Measurements from ENCODE around the gene SEZ6. TPM values are rescaled to one million over a fixed set of nuclear protein-coding genes. Genes with fewer than 3 reads are reported as not detected.
A peak's percentile ranks its signal among the peaks of the same experiment; 100 is the strongest.
"Not testable (repeated sequence)": the region's sequence is repeated elsewhere in the genome, so short reads cannot be mapped to it uniquely, and the experiment has no call there.

Gene SEZ6
- total and polyA plus RNA-seq, 5 donors = not detected

DNA sequence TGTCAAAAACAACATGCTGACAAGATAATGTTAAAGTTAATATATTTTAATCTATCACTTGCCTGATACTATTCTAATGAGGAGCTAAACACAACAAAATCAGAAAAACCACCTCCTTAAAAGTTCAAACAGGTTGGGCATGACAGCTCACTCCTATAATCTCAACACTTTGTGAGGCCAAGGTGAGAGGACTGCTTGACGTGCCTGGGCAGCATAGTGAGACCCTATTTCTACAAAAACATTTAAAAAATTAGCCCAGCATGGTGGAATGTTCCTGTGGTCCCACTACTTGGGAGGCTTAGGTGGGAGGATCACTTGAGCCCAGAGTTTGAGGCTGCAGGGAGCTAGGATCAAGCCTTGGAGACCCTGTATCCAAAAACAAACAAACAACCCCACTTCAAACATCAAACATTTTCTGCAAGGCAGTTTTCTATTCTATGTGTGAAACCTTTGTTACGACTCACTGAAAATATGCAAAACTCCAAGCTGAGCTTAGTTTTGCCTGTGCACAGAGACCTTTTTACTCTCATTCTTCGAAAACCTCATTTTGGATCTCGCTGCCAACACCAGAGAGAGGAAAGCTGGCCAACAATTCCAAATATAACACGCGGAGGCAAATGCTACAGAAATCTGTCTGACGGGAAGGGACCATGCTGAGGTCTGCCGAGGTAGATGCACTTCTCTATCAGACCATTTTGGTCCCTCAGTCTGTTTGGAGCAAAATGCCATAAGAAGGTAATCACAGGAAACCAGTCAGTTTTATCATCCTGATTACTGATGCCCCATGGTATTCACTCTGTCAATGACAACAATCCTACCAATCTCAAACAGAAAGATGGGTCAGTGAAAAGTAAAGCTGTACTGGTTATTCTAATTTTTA lies 60.7 kb downstream of the SEZ6 start:
- WGBS = 36% methylated on average over 8 of the region's 8 CpGs
- H3K9me3 ChIP-seq (ENCODE audit: control insufficient read depth, low read length) = no peaks in the 10 kb centered on the region
- H3K4me1 ChIP-seq (ENCODE audit: control insufficient read depth, insufficient read depth, low read length) = peaks cover 3% of the 10 kb centered on the region
- no peaks in the 10 kb centered on the region for H3K27me3 ChIP-seq (ENCODE audit: control insufficient read depth, insufficient read depth)
- ATAC-seq = no peak
- intact Hi-C loops (cut with DNase I) = loop anchor here in 1 of 4 donors (5.0 kb wide), 1 partner anchor 43 kb away; the partner anchor contains the start of gene DHRS13
- DNase-seq = no peak
- H3K4me3 ChIP-seq (ENCODE audit: low read length) = no peak overlapping the region
- H3K27ac ChIP-seq (ENCODE audit: low read length) = no peak overlapping the region

DNA sequence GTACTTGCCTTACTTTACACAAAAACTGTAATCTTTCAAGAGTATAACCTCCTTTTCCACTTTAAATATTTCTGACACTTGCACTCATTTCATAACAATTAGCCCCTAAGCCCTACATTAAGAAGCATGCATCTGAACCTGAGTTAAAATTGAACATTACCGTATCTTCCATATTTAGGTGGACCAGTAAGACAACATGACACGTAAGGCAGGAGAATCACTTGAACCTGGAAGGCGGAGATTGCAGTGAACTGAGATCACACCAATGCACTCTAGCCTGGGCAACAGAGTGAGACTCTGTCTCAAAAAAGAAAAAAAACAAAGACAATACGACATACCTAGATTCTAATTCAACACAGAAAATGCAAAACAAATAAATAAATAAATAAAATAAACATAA lies 61.5 kb downstream of the SEZ6 start:
- H3K27ac ChIP-seq (ENCODE audit: low read length) = no peak overlapping the region

DNA sequence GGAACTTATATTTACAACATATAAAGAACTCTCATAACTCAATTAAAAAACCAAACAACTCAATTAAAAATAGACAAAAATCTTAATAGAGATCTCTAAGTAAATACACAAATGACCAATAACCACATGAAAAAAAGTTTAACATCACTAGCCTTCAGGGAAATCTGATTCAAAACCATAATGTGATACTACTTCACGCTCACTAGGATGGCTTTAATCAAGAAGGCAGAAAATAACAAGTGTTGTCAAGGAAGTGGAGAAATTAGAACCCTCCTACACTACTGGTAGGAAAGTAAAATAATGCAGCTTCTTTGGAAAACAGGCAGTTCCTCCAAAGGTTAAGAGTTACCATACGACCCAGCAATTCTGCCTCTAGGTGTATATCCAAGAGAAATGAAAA lies 62.9 kb downstream of the SEZ6 start:
- Histone ChIP-seq H3K4me1 (ENCODE audit: control insufficient read depth, insufficient read depth, low read length) (peaks cover 4% of the 10 kb centered on the region), H3K4me3 (ENCODE audit: low read length) (no peak overlapping the region), H3K27ac (ENCODE audit: low read length) (no peak overlapping the region), H3K9me3 (ENCODE audit: control insufficient read depth, low read length) (no peaks in the 10 kb centered on the region), H3K27me3 (ENCODE audit: control insufficient read depth, insufficient read depth) (no peaks in the 10 kb centered on the region)
- 85% methylated on average over 2 of the region's 2 CpGs for WGBS
- intact Hi-C loops (cut with DNase I) = no loop called here
- DNase-seq = no peak
- no peak for ATAC-seq

More for the DNA sequence above, 61.5 kb downstream of the SEZ6 start:
- no peak overlapping the region for H3K4me3 ChIP-seq (ENCODE audit: low read length)
- no peak for DNase-seq
- H3K27me3 ChIP-seq (ENCODE audit: control insufficient read depth, insufficient read depth) = no peaks in the 10 kb centered on the region
- peaks cover 4% of the 10 kb centered on the region for H3K4me1 ChIP-seq (ENCODE audit: control insufficient read depth, insufficient read depth, low read length)
- WGBS = 83% methylated on average over 4 of the region's 4 CpGs
- intact Hi-C loops (cut with DNase I) = no loop called here
- ATAC-seq = no peak
- no peaks in the 10 kb centered on the region for H3K9me3 ChIP-seq (ENCODE audit: control insufficient read depth, low read length)

DNA sequence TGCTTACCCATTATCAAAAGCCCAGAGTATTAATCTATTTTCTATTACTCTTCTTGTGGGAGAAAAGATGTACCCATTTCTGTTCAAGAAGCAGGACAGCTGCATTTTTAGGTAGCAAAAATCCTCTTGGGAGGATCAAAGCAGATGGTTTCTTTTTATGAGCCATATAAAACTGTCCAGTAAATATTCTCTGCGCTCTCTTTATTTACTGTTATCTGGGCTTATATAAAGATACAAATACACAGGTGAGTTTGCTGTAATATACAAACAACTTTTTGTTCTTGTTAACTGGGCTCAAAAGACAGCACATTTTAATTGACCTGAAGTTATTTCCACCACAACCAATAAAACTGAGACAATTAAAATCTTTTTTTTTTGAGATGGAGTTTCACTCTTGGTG lies 64.6 kb downstream of the SEZ6 start:
- ATAC-seq (no peak), DNase-seq (no peak)
- H3K9me3 ChIP-seq (ENCODE audit: control insufficient read depth, low read length) = no peaks in the 10 kb centered on the region
- intact Hi-C loops (cut with DNase I) = no loop called here
- no peak overlapping the region for H3K27ac ChIP-seq (ENCODE audit: low read length)
- H3K4me1 ChIP-seq (ENCODE audit: control insufficient read depth, insufficient read depth, low read length) = peaks cover 9% of the 10 kb centered on the region
- H3K4me3 ChIP-seq (ENCODE audit: low read length) = no peak overlapping the region
- H3K27me3 ChIP-seq (ENCODE audit: control insufficient read depth, insufficient read depth) = no peaks in the 10 kb centered on the region
- 82% methylated on average over 1 of the region's 1 CpG for WGBS

DNA sequence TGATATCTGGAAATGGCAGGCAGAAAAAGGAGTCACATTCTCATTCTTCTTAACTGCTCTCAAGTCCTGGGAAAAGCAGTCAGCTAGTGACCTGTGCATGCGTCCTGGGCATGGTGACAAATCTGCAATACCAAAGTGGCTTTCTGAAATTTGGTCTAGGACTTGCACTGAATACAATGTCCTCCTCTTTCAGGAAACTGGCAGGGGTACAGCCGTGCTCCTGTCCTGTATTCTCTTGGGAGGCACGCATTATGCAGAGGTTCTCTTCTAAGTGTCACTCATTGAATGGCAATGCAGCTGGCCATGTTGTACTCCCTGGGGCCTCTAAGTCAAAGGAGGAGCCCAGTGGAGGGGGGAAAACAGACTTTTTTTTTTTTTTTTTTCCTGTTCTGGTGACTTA lies 65.2 kb downstream of the SEZ6 start:
- H3K9me3 ChIP-seq (ENCODE audit: control insufficient read depth, low read length) = no peaks in the 10 kb centered on the region
- intact Hi-C loops (cut with DNase I) = no loop called here
- peaks cover 14% of the 10 kb centered on the region for H3K4me1 ChIP-seq (ENCODE audit: control insufficient read depth, insufficient read depth, low read length)
- ATAC-seq = peak; percentile 55 to 68
- H3K27ac ChIP-seq (ENCODE audit: low read length) = peak overlapping the region; percentile 6
- no peak overlapping the region for H3K4me3 ChIP-seq (ENCODE audit: low read length)
- no peaks in the 10 kb centered on the region for H3K27me3 ChIP-seq (ENCODE audit: control insufficient read depth, insufficient read depth)
- DNase-seq = peak in 1 of 3 donors; percentile 32
- WGBS = 19% methylated on average over 3 of the region's 3 CpGs

DNA sequence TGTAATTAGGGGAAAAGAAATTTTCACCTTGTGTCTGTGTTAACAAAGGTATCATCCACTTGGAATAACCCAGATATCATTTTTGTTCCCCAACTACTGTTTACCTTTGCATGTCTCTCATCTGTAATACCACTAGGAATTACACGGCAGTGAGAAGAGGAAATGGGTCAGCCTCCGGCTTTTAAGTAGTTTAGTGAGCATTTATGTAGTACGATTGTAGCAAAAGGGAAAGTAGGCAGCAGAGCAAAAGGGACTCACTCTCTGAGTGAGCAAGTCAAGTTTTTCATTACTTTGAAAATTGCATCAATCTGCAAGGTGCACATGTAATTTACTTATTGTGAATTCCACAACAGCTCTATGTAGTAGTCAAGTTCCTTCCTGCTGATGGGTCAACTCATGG lies 65.7 kb downstream of the SEZ6 start:
- 47% methylated on average over 3 of the region's 3 CpGs for WGBS
- ATAC-seq (no peak), DNase-seq (no peak)
- Histone ChIP-seq H3K27me3 (ENCODE audit: control insufficient read depth, insufficient read depth) (no peaks in the 10 kb centered on the region), H3K4me3 (ENCODE audit: low read length) (no peak overlapping the region), H3K27ac (ENCODE audit: low read length) (no peak overlapping the region), H3K9me3 (ENCODE audit: control insufficient read depth, low read length) (no peaks in the 10 kb centered on the region), H3K4me1 (ENCODE audit: control insufficient read depth, insufficient read depth, low read length) (peaks cover 13% of the 10 kb centered on the region)
- intact Hi-C loops (cut with DNase I) = no loop called here

DNA sequence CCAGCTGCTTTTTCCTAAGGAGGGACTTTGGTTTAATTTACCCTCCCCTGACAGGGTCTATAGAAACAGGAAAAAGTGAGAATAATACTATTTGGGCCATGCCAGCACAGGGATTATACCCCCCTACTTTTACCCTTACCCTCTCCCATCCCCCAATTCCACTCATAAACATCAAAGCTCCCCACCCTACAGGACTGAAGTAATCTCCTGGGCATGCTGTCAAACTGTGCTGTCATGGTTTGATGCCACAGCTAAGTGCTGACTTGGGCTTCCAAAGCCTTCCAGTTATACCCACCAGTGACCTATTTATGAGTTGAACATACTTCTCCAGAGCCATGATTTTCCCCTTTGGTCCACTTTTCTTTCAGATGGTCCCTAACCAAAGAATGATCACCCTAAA lies 67.3 kb downstream of the SEZ6 start:
- H3K27ac ChIP-seq (ENCODE audit: low read length) = peak overlapping the region; percentile 70
- H3K9me3 ChIP-seq (ENCODE audit: control insufficient read depth, low read length) = no peaks in the 10 kb centered on the region
- no peak overlapping the region for H3K4me3 ChIP-seq (ENCODE audit: low read length)
- peaks cover 13% of the 10 kb centered on the region for H3K4me1 ChIP-seq (ENCODE audit: control insufficient read depth, insufficient read depth, low read length)
- DNase-seq (no peak), ATAC-seq (peak; percentile 67 to 71)
- H3K27me3 ChIP-seq (ENCODE audit: control insufficient read depth, insufficient read depth) = no peaks in the 10 kb centered on the region
- intact Hi-C loops (cut with DNase I) = no loop called here

DNA sequence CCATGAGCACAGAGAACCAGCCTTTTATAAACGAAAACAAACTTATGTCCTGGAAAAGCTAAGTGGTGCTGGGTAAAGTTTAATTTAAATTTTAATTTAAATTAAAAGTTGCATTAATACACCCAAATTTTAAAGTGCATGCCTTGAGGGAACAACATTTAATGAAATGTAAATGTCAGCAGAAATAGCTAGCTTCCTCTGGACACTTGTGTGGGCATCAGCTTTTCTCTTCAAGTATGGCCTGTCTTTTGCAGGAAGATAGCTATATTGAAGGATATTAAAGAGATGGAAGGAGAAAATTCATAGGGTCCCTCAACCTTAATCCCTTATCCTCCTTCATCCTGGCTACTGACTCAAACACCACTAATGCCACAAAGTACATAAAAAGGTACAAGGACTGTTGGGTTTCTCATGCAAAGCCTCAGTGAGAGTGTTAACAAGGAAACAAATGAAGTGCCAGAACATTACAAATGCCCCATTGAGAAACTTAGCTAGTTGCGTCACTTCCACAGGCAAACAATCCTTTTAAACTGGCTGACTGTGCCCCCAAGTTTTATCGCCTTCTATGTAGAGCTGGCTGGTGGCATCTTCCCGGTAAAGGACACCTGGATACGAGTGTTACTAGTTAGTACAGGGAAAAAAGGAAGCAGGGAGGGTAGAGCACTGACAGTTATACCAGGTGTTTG lies 68.6 kb downstream of the SEZ6 start:
- Histone ChIP-seq H3K4me3 (ENCODE audit: low read length) (no peak overlapping the region), H3K27me3 (ENCODE audit: control insufficient read depth, insufficient read depth) (no peaks in the 10 kb centered on the region), H3K4me1 (ENCODE audit: control insufficient read depth, insufficient read depth, low read length) (peaks cover 14% of the 10 kb centered on the region), H3K9me3 (ENCODE audit: control insufficient read depth, low read length) (no peaks in the 10 kb centered on the region), H3K27ac (ENCODE audit: low read length) (peak overlapping the region; percentile 66)
- WGBS = 64% methylated on average over 5 of the region's 5 CpGs
- DNase-seq (no peak), ATAC-seq (peak; percentile 51 to 52)
- intact Hi-C loops (cut with DNase I) = no loop called here

DNA sequence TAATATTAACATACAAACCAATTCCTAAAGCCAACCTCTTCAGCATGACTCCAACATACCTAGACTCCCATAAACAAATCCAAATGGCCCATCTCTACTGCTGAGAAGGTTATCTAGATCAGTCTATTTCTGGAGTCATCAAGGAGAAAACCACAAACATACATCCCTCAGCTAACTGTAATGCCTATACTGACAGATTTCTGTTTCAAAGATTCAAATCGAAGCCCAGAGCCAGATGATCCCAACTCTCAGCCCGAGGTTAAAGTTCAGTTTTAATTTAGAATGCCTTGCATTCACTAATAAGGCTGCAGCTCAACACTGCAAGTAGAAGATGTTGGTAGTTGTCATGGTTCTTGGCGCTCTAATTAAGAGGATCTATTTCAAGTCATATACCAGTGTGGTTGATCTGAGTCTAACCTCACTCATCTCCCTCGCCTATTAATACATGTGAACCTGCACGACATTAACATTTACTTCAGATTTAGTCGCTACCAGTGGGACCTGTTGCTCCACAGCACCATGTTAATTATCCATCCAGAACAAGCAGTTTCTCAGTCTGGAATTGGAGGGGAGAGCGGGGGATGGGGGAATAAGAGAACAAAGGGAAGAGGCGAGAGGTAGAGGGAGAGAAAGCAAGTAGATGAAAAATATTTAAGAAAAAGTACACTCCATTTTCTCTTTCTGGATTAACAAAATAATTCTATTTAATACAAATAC lies 69.9 kb downstream of the SEZ6 start:
- H3K4me1 ChIP-seq (ENCODE audit: control insufficient read depth, insufficient read depth, low read length) = peaks cover 14% of the 10 kb centered on the region
- intact Hi-C loops (cut with DNase I) = no loop called here
- ATAC-seq (no peak), DNase-seq (no peak)
- H3K27me3 ChIP-seq (ENCODE audit: control insufficient read depth, insufficient read depth) = no peaks in the 10 kb centered on the region
- no peak overlapping the region for H3K4me3 ChIP-seq (ENCODE audit: low read length)
- 85% methylated on average over 8 of the region's 8 CpGs for WGBS
- H3K9me3 ChIP-seq (ENCODE audit: control insufficient read depth, low read length) = no peaks in the 10 kb centered on the region
- H3K27ac ChIP-seq (ENCODE audit: low read length) = peak overlapping the region; percentile 22

DNA sequence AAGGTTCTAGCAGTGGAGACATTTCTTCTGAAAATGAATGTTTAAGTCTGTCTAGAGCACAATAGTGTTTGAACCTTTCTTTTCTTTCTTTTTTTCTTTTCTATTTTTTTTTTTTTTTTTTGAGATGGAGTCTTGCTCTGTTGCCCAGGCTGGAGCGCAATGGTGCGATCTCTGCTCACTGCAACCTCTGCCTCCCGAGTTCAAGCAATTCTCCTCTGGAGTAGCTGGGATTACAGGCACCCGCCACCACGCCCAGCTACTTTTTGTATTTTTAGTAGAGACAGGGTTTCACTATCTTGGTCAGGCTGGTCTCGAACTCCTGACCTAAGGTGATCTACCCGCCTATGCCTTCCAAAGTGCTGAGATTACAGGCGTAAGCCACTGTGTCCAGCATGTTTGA lies 71.3 kb downstream of the SEZ6 start:
- WGBS = 96% methylated on average over 8 of the region's 8 CpGs
- DNase-seq; H3K27me3 ChIP-seq (ENCODE audit: control insufficient read depth, insufficient read depth); H3K27ac ChIP-seq (ENCODE audit: low read length); H3K4me3 ChIP-seq (ENCODE audit: low read length); intact Hi-C loops (cut with DNase I); H3K9me3 ChIP-seq (ENCODE audit: control insufficient read depth, low read length); ATAC-seq: not testable (repeated sequence)
- peaks cover 15% of the 10 kb centered on the region for H3K4me1 ChIP-seq (ENCODE audit: control insufficient read depth, insufficient read depth, low read length)

DNA sequence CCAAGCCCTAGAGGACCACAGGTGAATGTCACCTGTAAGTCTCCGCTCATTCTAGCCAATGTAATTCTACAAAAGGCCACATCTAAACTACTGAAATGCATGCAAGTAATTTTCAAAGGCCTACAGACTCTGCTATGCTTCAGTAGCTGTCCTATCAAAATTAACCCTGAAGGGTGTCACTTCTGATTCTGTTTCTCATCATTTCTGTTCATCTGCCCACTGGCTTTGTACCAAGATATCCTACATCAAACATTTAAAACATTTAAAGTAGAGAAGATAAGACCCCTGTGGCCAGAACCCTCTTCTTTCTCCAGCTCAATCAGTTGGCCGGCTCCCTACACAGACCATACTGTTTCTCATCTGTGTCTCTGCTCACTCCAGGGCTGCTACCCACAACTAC lies 76.0 kb downstream of the SEZ6 start:
- no peak for ATAC-seq
- peaks cover 7% of the 10 kb centered on the region for H3K4me1 ChIP-seq (ENCODE audit: control insufficient read depth, insufficient read depth, low read length)
- intact Hi-C loops (cut with DNase I) = no loop called here
- no peak overlapping the region for H3K27ac ChIP-seq (ENCODE audit: low read length)
- DNase-seq = no peak
- no peaks in the 10 kb centered on the region for H3K9me3 ChIP-seq (ENCODE audit: control insufficient read depth, low read length)
- 79% methylated on average over 2 of the region's 2 CpGs for WGBS
- H3K4me3 ChIP-seq (ENCODE audit: low read length) = no peak overlapping the region
- H3K27me3 ChIP-seq (ENCODE audit: control insufficient read depth, insufficient read depth) = no peaks in the 10 kb centered on the region
